RWPE2 (cell line): Measurements from ENCODE around the gene TCEAL9.
A peak's percentile ranks its signal among the peaks of the same experiment; 100 is the strongest.

Source experiments
- ATAC-seq: fragments of 200-7000 bp; cut with Tn5 transposase; 3 replicates; pipeline ENCODE4 v1.9.1; 2021; ENCODE audit warnings: low read depth
- DNase-seq: peaks from one replicate; pipeline ENCODE4 v3.0.0-alpha.2; 2020; ENCODE audit warnings: low spot score
- H3K27ac ChIP-seq: fragments of 450-650 bp; 2 replicates; pipeline ENCODE4 v1.5.1; 2017; ENCODE audit warnings: mild to moderate bottlenecking; ENCODE audit not compliant: poor library complexity, severe bottlenecking
- H3K27me3 ChIP-seq: fragments of 250-450 bp; sonication (Bioruptor Pico); 2 replicates; pipeline ENCODE4 v1.5.1; 2021; ENCODE audit warnings: mild to moderate bottlenecking, moderate library complexity; ENCODE audit not compliant: insufficient read depth, poor library complexity, severe bottlenecking
- H3K36me3 ChIP-seq: fragments of 250-450 bp; sonication (Bioruptor Pico); 2 replicates; pipeline ENCODE4 v1.5.1; 2020; ENCODE audit warnings: low read depth, mild to moderate bottlenecking, moderate library complexity
- H3K4me1 ChIP-seq: fragments of 250-450 bp; sonication (Bioruptor Pico); 2 replicates; pipeline ENCODE4 v1.5.1; 2021; ENCODE audit warnings: mild to moderate bottlenecking, moderate library complexity; ENCODE audit not compliant: insufficient read depth, poor library complexity, severe bottlenecking
- H3K4me3 ChIP-seq: fragments of 250-450 bp; sonication (Bioruptor Pico); 2 replicates; pipeline ENCODE4 v1.5.1; 2021; ENCODE audit warnings: mild to moderate bottlenecking, moderate library complexity; ENCODE audit not compliant: severe bottlenecking
- H3K9me3 ChIP-seq: fragments of 250-450 bp; sonication (Bioruptor Pico); 2 replicates; pipeline ENCODE4 v1.5.1; 2021; ENCODE audit warnings: mild to moderate bottlenecking, moderate library complexity; ENCODE audit not compliant: severe bottlenecking
- TF ChIP-seq, protein P1 (sequence below): fragments of 450-650 bp; IDR thresholded peaks from one replicate; pipeline ENCODE4 v1.5.1; 2017; ENCODE audit warnings: mild to moderate bottlenecking, moderate library complexity; ENCODE audit not compliant: poor library complexity, severe bottlenecking

The TCEAL9 gene

GRCh38 chrX:103393487-103393886, 37.2 kb downstream of the TCEAL9 start:
- ATAC-seq = no peak
- no peaks in the 10 kb centered on the region for H3K36me3 ChIP-seq
- no peak overlapping the region for H3K4me3 ChIP-seq
- no peak for DNase-seq
- no peak overlapping the region for H3K27ac ChIP-seq
- H3K4me1 ChIP-seq = peaks cover 4% of the 10 kb centered on the region
- no peaks in the 10 kb centered on the region for H3K9me3 ChIP-seq
- TF ChIP-seq, protein P1, sequence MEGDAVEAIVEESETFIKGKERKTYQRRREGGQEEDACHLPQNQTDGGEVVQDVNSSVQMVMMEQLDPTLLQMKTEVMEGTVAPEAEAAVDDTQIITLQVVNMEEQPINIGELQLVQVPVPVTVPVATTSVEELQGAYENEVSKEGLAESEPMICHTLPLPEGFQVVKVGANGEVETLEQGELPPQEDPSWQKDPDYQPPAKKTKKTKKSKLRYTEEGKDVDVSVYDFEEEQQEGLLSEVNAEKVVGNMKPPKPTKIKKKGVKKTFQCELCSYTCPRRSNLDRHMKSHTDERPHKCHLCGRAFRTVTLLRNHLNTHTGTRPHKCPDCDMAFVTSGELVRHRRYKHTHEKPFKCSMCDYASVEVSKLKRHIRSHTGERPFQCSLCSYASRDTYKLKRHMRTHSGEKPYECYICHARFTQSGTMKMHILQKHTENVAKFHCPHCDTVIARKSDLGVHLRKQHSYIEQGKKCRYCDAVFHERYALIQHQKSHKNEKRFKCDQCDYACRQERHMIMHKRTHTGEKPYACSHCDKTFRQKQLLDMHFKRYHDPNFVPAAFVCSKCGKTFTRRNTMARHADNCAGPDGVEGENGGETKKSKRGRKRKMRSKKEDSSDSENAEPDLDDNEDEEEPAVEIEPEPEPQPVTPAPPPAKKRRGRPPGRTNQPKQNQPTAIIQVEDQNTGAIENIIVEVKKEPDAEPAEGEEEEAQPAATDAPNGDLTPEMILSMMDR = no peak
- H3K27me3 ChIP-seq = no peaks in the 10 kb centered on the region

DNA sequence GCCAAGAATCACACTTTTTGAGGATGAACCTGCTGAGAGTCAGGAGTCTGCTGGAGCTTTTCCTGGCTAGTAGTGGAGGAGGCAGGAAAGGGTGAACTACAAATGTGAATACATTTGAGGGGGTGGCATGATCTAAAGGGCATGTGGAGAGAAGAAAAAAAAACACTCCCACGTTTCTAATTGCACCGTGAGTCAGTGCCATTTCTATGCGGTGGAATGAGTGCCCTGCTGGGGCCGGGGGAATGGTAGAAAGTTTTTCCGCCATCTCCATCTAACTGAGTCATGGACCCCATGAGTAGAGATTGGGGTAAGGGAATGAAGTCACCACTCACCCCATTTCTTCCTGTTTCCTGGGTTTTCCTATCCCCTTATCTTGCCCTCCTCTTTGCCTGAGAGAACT, 39.9 kb downstream of the TCEAL9 start:
- Histone ChIP-seq H3K36me3 (no peaks in the 10 kb centered on the region), H3K27ac (no peak overlapping the region), H3K4me1 (peaks cover 24% of the 10 kb centered on the region), H3K27me3 (no peaks in the 10 kb centered on the region), H3K4me3 (no peak overlapping the region), H3K9me3 (no peaks in the 10 kb centered on the region)
- ATAC-seq = no peak
- TF ChIP-seq, protein P1 = no peak
- no peak for DNase-seq

- TF ChIP-seq, protein P1 = no peak
- DNase-seq (no peak), ATAC-seq (no peak)
- Histone ChIP-seq H3K27ac (no peak overlapping the region), H3K36me3 (no peaks in the 10 kb centered on the region), H3K9me3 (no peaks in the 10 kb centered on the region), H3K27me3 (no peaks in the 10 kb centered on the region), H3K4me3 (no peak overlapping the region), H3K4me1 (peaks cover 24% of the 10 kb centered on the region)
These were observed 40.4 kb downstream of the TCEAL9 start for GRCh38 chrX:103396660-103397059.

DNA sequence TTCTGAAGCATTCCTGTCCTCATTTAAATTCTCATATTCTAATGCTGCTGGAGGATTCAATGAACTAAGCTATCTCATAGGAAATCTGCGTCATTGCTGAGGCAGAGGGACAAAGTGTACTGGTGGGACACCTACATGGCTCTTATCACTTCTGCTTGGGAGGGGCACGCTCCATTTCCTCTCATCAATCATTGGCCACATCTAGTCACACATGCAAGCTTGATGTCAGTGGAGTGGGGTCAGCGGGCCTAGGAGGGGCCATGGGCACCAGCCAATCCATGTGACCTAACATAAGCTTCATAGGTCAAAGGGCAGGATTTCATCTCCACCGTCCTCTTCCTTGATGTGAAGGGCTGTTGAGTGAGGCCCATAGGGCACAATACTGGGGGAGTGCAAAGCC, 41.4 kb downstream of the TCEAL9 start:
- Histone ChIP-seq H3K27me3 (no peaks in the 10 kb centered on the region), H3K36me3 (no peaks in the 10 kb centered on the region), H3K9me3 (no peaks in the 10 kb centered on the region), H3K27ac (peak overlapping the region; percentile 70), H3K4me3 (no peak overlapping the region), H3K4me1 (peaks cover 24% of the 10 kb centered on the region)
- ATAC-seq = no peak
- TF ChIP-seq, protein P1 = no peak
- no peak for DNase-seq

- no peaks in the 10 kb centered on the region for H3K27me3 ChIP-seq
- peak overlapping the region; percentile 70 for H3K27ac ChIP-seq
- no peak overlapping the region for H3K4me3 ChIP-seq
- H3K36me3 ChIP-seq = no peaks in the 10 kb centered on the region
- peaks cover 24% of the 10 kb centered on the region for H3K4me1 ChIP-seq
- no peak for DNase-seq
- no peaks in the 10 kb centered on the region for H3K9me3 ChIP-seq
- peak; percentile 90 for ATAC-seq
- TF ChIP-seq, protein P1 = no peak
These were observed 42.1 kb downstream of the TCEAL9 start for GRCh38 chrX:103398421-103398864.
